Spleen (tissue), 11 donors: ENCODE data around the gene CTBS. TPM values are rescaled to one million over a fixed set of nuclear protein-coding genes. Genes with fewer than 3 reads are reported as not detected.
A peak's percentile ranks its signal among the peaks of the same experiment; 100 is the strongest.

Source experiments
- DNase-seq: peaks from one replicate; pipeline ENCODE4 v3.0.0-alpha.2; 2020
- H3K27ac ChIP-seq, 8 donors: fragments of 200-600 bp; sonication (generic) in 7 of 8; 1 replicate in 4 of 8; 2 replicates in 4 of 8; pipeline versions ENCODE4 v1.5.0 to v1.8.0; 2016 to 2021; ENCODE audit warnings: inconsistent platforms in 4 of 8, mild to moderate bottlenecking in 4 of 8, moderate library complexity in 1 of 8
- H3K27me3 ChIP-seq, 7 donors: fragments of 200-600 bp; sonication (generic) in 6 of 7; replicated peaks in 1 of 7; 1 replicate in 4 of 7; 2 replicates in 3 of 7; pipeline versions ENCODE4 v1.5.0 to v1.8.0; 2016 to 2021; ENCODE audit warnings: inconsistent platforms in 3 of 7, mild to moderate bottlenecking in 1 of 7
- H3K36me3 ChIP-seq, 6 donors: fragments of 200-600 bp; sonication (generic) in 5 of 6; 1 replicate in 4 of 6; 2 replicates in 2 of 6; pipeline versions ENCODE4 v1.5.0 to v1.8.0; 2016 to 2021; ENCODE audit warnings: inconsistent platforms in 2 of 6
- H3K4me1 ChIP-seq, 6 donors: fragments of 200-600 bp; sonication (generic) in 5 of 6; 1 replicate in 3 of 6; 2 replicates in 3 of 6; pipeline versions ENCODE4 v1.5.0 to v1.8.0; 2016 to 2021; ENCODE audit warnings: inconsistent platforms in 3 of 6
- H3K4me3 ChIP-seq, 8 donors: fragments of 200-600 bp; sonication (generic) in 7 of 8; 1 replicate in 4 of 8; 2 replicates in 4 of 8; pipeline versions ENCODE4 v1.5.0 to v1.8.0; 2016 to 2021; ENCODE audit warnings: inconsistent platforms in 4 of 8, mild to moderate bottlenecking in 4 of 8, moderate library complexity in 2 of 8
- H3K9me3 ChIP-seq, 8 donors: fragments of 200-600 bp; sonication (generic) in 7 of 8; 1 replicate in 4 of 8; 2 replicates in 4 of 8; pipeline versions ENCODE4 v1.5.0 to v1.8.0; 2016 to 2021; ENCODE audit warnings: inconsistent platforms in 4 of 8
- POLR2A ChIP-seq, 3 donors: fragments of 450-650 bp; IDR thresholded peaks; one replicate each; pipeline ENCODE4 v1.5.1; 2017; ENCODE audit warnings: antibody characterized with exemption in 3 of 3, mild to moderate bottlenecking in 1 of 3
- POLR2AphosphoS5 ChIP-seq, 3 donors: sonication (generic); formaldehyde crosslinking; IDR thresholded peaks; one replicate each; pipeline ENCODE4 v1.5.1; 2017; ENCODE audit warnings: antibody characterized with exemption in 3 of 3
- WGBS, 5 donors: extraction: QIAGEN DNeasy Blood & Tissue Kit in 3 of 5; methylation state at CpG; one replicate each; pipeline versions ENCODE4 v1.1.5 to v1.1.7; 2013 to 2018; 5-methylcytosine and 5-hydroxymethylcytosine counted together
- intact Hi-C: fragments of 100-400 bp; cut with DNase I; formaldehyde crosslinking; loops from one replicate; pipeline ENCODE4 v1.15.0; 2023; ENCODE audit warnings: low total_unique reads
- polyA plus RNA-seq, 3 donors: library from polyadenylated mRNA; stranded (reverse); fragments of 200-250 nt; gene quantifications; one replicate each; pipeline ENCODE4 v1.2.1, GENCODE V29; 2013
- total RNA-seq, 7 donors: library from RNA; depleted of rRNA in 3 of 7; stranded (reverse); fragments of >200 nt in 3 of 7; fragmentation: NEBNext Ultra II Directional in 4 of 7; extraction: Animal tissue kit (Norgen Biotek cat#: 25700) in 4 of 7; gene quantifications; one replicate each; pipeline versions ENCODE4 v1.1.0 to v1.2.1, GENCODE V29; 2016 to 2021
- TF ChIP-seq, protein P1 (sequence below), 11 experiments: fragments of 200-600 bp in 7 of 11; fragments of 450-650 bp in 4 of 11; sonication (generic) in 4 of 11; IDR thresholded peaks in 8 of 11; conservative IDR thresholded peaks in 3 of 11; 1 replicate in 7 of 11; 2 replicates in 4 of 11; pipeline versions ENCODE4 v1.4.0 to v1.8.0; 2016 to 2021; ENCODE audit warnings: antibody characterized with exemption in 11 of 11, inconsistent platforms in 4 of 11, mild to moderate bottlenecking in 1 of 11
- donor health status: healthy with polysubstance abuse.
- donor health status: DM: no; HTN: no; CAD: no; lungs with moderate emphysema.
- donor health status: DM: no; HTN: no; CAD: no.
- donor health status: Bipolar disorder and iron deficiency.
- donor health status: healthy.
- donor health status: DM: no; HTN: no; CAD: no.
- donor health status: DM: yes; HTN: yes; CAD: no.

Gene CTBS
- total and polyA plus RNA-seq, 10 donors: 7.0 to 43.3 (median 34.8) TPM

DNA sequence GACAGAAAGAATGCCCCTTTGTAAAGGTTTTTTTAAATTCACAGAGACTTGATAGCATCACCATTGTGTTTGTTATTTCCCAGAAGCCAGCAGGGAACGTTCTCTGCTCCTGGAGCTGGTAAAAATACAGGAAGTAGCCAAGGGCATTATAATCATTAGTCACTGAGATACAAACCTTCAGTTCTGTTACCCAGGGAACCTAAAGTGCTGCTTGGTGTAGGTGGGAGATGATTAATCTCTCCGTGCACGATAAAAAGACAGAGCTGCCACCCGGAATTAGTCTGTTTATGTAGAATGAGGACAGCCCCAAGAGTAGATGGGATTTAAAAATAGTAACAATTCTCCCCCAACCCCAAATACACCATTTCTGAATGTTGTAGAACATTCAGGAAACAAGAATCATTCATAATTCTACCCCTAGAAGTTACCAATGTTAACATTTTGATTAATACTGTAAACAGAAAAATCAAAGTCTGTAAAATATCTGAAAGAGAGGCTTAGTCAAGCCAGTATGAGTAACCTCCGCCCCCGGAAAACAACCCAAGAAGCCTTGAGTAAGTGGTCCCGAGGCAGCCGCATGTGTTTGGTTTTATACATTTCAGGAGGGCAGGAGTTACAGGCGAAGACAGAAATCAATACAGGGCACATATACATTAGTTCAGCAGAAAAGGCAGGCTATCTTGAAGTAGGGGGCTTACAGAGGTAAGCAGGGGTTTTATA is 45.3 kb upstream of the CTBS start:
- Histone ChIP-seq H3K9me3 (peaks cover 0 to 2% (median 0%) of the 10 kb centered on the region in 8 donors), H3K27ac (peak overlapping the region in 7 of 8 donors; percentile 39 to 83 (median 80)), H3K36me3 (no peaks in the 10 kb centered on the region), H3K4me1 (peaks cover 0 to 25% (median 10%) of the 10 kb centered on the region in 6 donors), H3K4me3 (no peak overlapping the region), H3K27me3 (no peaks in the 10 kb centered on the region)
- 47 to 67% (median 56%) methylated on average over 9 of the region's 9 CpGs for WGBS, 5 donors
- no peak for DNase-seq
- TF ChIP-seq POLR2AphosphoS5 (IDR thresholded peaks at IDR 0.05): peak in 1 of 3 donors; percentile 53
- TF ChIP-seq POLR2A (IDR thresholded peaks at IDR 0.05): peak in 1 of 3 donors; percentile 18
- TF ChIP-seq, protein P1, sequence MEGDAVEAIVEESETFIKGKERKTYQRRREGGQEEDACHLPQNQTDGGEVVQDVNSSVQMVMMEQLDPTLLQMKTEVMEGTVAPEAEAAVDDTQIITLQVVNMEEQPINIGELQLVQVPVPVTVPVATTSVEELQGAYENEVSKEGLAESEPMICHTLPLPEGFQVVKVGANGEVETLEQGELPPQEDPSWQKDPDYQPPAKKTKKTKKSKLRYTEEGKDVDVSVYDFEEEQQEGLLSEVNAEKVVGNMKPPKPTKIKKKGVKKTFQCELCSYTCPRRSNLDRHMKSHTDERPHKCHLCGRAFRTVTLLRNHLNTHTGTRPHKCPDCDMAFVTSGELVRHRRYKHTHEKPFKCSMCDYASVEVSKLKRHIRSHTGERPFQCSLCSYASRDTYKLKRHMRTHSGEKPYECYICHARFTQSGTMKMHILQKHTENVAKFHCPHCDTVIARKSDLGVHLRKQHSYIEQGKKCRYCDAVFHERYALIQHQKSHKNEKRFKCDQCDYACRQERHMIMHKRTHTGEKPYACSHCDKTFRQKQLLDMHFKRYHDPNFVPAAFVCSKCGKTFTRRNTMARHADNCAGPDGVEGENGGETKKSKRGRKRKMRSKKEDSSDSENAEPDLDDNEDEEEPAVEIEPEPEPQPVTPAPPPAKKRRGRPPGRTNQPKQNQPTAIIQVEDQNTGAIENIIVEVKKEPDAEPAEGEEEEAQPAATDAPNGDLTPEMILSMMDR (IDR thresholded peaks at IDR 0.05 in 8 of 11, conservative IDR thresholded peaks at IDR 0.05 in 3 of 11): no peak
- intact Hi-C loops: loop anchor here (10.0 kb wide), 1 partner anchor 475 kb away; the partner anchor contains the start of gene PRKACB

DNA sequence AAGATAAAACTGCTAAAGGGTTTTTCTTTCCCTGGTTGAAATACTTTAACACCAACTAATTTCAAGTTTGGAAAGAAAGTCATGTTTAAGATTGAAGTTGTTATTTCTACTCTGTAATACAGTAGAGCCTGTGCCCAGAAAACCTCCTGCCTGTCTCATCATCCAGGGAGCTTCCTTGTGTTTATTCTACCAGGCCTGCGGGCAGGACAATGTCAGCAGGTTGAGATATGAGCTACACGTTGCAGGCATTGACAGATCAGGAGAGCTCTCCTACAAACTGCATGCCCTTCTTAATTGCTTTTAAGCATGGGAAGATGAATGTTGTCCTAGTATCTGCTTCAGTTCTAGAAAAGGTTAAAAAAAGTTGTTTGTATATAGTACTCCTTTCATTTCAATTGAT is 43.1 kb upstream of the CTBS start:
- TF ChIP-seq, protein P1 (IDR thresholded peaks at IDR 0.05 in 8 of 11, conservative IDR thresholded peaks at IDR 0.05 in 3 of 11): no peak
- TF ChIP-seq POLR2A (IDR thresholded peaks at IDR 0.05) (no peak), POLR2AphosphoS5 (IDR thresholded peaks at IDR 0.05) (no peak)
- H3K9me3 ChIP-seq: peaks cover 0 to 17% (median 12%) of the 10 kb centered on the region in 8 donors
- peaks cover 0 to 25% (median 10%) of the 10 kb centered on the region in 6 donors for H3K4me1 ChIP-seq
- H3K27ac ChIP-seq: no peak overlapping the region
- H3K36me3 ChIP-seq: no peaks in the 10 kb centered on the region
- H3K4me3 ChIP-seq: no peak overlapping the region
- no peaks in the 10 kb centered on the region for H3K27me3 ChIP-seq
- 69 to 79% (median 77%) methylated on average over 2 of the region's 2 CpGs for WGBS, 5 donors
- intact Hi-C loops: no loop called here
- DNase-seq: no peak

DNA sequence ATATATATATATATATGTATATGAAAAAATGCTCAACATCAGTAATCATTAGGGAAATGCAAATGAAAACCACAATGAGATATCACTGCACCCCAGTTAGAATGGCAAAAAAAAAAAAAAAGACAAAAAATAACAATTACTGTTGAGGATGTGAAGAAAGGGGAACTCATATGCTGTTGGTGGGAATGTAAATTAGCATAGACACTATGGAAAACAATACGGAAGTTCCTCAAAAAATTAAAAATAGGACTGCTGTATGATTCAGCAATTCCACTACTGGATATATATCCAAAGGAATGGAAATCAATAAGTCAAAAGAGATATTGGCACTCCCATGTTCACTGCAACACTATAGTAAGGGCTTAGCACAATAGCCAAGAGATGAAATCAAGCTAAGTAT is 41.5 kb upstream of the CTBS start:
- no peaks in the 10 kb centered on the region for H3K27me3 ChIP-seq
- 42 to 70% (median 50%) methylated on average over 1 of the region's 1 CpG for WGBS, 5 donors
- intact Hi-C loops: no loop called here

DNA sequence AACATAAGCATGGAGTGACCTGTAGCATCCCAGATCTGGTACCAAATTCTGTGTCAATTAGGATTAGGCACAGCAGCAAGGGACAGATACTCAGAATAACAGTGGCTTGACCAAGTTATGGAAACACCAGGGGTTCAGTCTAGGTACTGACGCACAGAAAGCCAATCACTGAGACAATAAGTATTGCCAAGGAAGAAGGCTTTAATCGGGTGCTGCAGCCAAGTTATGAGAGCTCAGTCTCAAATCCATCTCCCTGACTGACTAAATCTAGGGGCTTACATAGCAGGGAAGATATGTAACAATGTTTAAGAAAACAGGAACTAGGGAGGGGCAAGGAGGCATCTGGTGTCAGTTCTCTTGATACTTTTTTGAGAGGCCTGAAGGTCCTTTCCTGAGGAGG is 39.6 kb upstream of the CTBS start:
- H3K27me3 ChIP-seq: no peaks in the 10 kb centered on the region
- H3K4me3 ChIP-seq: no peak overlapping the region
- intact Hi-C loops: no loop called here
- H3K4me1 ChIP-seq: peaks cover 0 to 2% (median 0%) of the 10 kb centered on the region in 6 donors
- TF ChIP-seq, protein P1 (IDR thresholded peaks at IDR 0.05 in 8 of 11, conservative IDR thresholded peaks at IDR 0.05 in 3 of 11): no peak
- TF ChIP-seq POLR2AphosphoS5 (IDR thresholded peaks at IDR 0.05): no peak
- H3K9me3 ChIP-seq: peaks cover 0 to 17% (median 12%) of the 10 kb centered on the region in 8 donors
- no peaks in the 10 kb centered on the region for H3K36me3 ChIP-seq
- WGBS, 5 donors: 90 to 98% (median 93%) methylated on average over 2 of the region's 2 CpGs
- no peak overlapping the region for H3K27ac ChIP-seq
- no peak for DNase-seq

More for the DNA sequence above, 41.5 kb upstream of the CTBS start:
- Histone ChIP-seq H3K9me3 (peaks cover 0 to 17% (median 12%) of the 10 kb centered on the region in 8 donors), H3K4me1 (peaks cover 0 to 19% (median 10%) of the 10 kb centered on the region in 6 donors), H3K4me3 (no peak overlapping the region), H3K36me3 (no peaks in the 10 kb centered on the region), H3K27ac (no peak overlapping the region)
- TF ChIP-seq, protein P1 (IDR thresholded peaks at IDR 0.05 in 8 of 11, conservative IDR thresholded peaks at IDR 0.05 in 3 of 11): no peak
- TF ChIP-seq POLR2A (IDR thresholded peaks at IDR 0.05) (no peak), POLR2AphosphoS5 (IDR thresholded peaks at IDR 0.05) (no peak)
- no peak for DNase-seq
